GM12878 (cell line): ENCODE results near the gene SLCO3A1.
A peak's percentile ranks its signal among the peaks of the same experiment; 100 is the strongest.

Source experiments
- BCL3 ChIP-seq: IDR thresholded peaks from 2 replicates; pipeline ENCODE4 v1.6.1; 2011; ENCODE audit warnings: borderline replicate concordance, low read depth, mild to moderate bottlenecking, moderate library complexity, low read length; ENCODE audit not compliant: insufficient read depth, poor library complexity, severe bottlenecking
- CTCF ChIP-seq, 3 experiments: IDR thresholded peaks in 2 of 3; conservative IDR thresholded peaks in 1 of 3; 2 replicates each; pipeline ENCODE4 v1.5.1; 2011; ENCODE audit warnings: low read depth in 3 of 3, low read length in 3 of 3, mild to moderate bottlenecking in 3 of 3, control low read depth in 2 of 3, moderate library complexity in 2 of 3, inconsistent platforms in 1 of 3, mixed read lengths in 1 of 3; ENCODE audit not compliant: control insufficient read depth in 2 of 3, insufficient read depth in 1 of 3; ENCODE audit errors: extremely low read depth in 1 of 3
- ELK1 ChIP-seq: IDR thresholded peaks from 2 replicates; pipeline ENCODE4 v1.6.1; 2012; ENCODE audit warnings: low read depth, low read length, improper control_type of control experiment
- EP300 ChIP-seq, 2 experiments: fragments of 150-350 bp in 1 of 2; IDR thresholded peaks; 2 replicates each; pipeline ENCODE4 v1.6.1; 2011 to 2012; ENCODE audit warnings: low read depth in 2 of 2, low read length in 2 of 2, borderline replicate concordance in 1 of 2, improper control_type of control experiment in 1 of 2, inconsistent platforms in 1 of 2; ENCODE audit not compliant: control insufficient read depth in 1 of 2
- FOS ChIP-seq: IDR thresholded peaks from 3 replicates; pipeline ENCODE4 v1.6.1; 2011; ENCODE audit warnings: borderline replicate concordance; ENCODE audit not compliant: insufficient read length; ENCODE audit errors: extremely low read depth
- IRF3 ChIP-seq: fragments of 450-650 bp; IDR thresholded peaks from 2 replicates; pipeline ENCODE4 v1.6.1; 2014; ENCODE audit warnings: mild to moderate bottlenecking
- MXI1 ChIP-seq: fragments of 150-350 bp; IDR thresholded peaks from 2 replicates; pipeline ENCODE4 v1.6.1; 2011; ENCODE audit warnings: low read depth, mild to moderate bottlenecking, inconsistent platforms, low read length, improper control_type of control experiment
- NR2C2 ChIP-seq: IDR thresholded peaks from 2 replicates; pipeline ENCODE4 v1.6.1; 2011; ENCODE audit warnings: borderline replicate concordance, low read depth; ENCODE audit not compliant: control insufficient read depth, insufficient read length
- PRDM15 ChIP-seq: fragments of 450-650 bp; formaldehyde crosslinking; IDR thresholded peaks from 2 replicates; pipeline ENCODE4 v1.4.0; 2020; ENCODE audit warnings: mild to moderate bottlenecking, moderate library complexity
- RAD21 ChIP-seq: IDR thresholded peaks from 2 replicates; pipeline ENCODE4 v1.6.1; 2011; ENCODE audit warnings: mild to moderate bottlenecking, low read depth, low read length, moderate library complexity; ENCODE audit not compliant: insufficient read depth
- SIN3A ChIP-seq: IDR thresholded peaks from 2 replicates; pipeline ENCODE4 v1.6.1; 2012; ENCODE audit warnings: low read depth, low read length, improper control_type of control experiment

GRCh38 chr15:91861223-91861622, 7.7 kb downstream of the SLCO3A1 start:
- TF ChIP-seq SIN3A (no peak), IRF3 (no peak), ELK1 (no peak), CTCF (IDR thresholded peaks at IDR 0.05 in 2 of 3, conservative IDR thresholded peaks at IDR 0.05 in 1 of 3; ENCODE audit: control insufficient read depth in 2 of 3, extremely low read depth in 1 of 3, insufficient read depth in 1 of 3, low read depth in 3 of 3, low read length in 3 of 3) (no peak), EP300 (IDR thresholded peaks at IDR 0.05; ENCODE audit: borderline replicate concordance in 1 of 2, control insufficient read depth in 1 of 2, low read depth in 2 of 2, low read length in 2 of 2) (peak; percentile 33 to 60; a peak in 2 of 4 replicates), PRDM15 (no peak), MXI1 (no peak), FOS (no peak), RAD21 (no peak), NR2C2 (no peak), BCL3 (no peak)
